ENCODE measurements around the gene HBQ1.

GRCh38 chr16:229731-230281, 49.5 kb downstream of the HBQ1 start:
- no peak for TF ChIP-seq RAD21 (IDR thresholded peaks at IDR 0.05; ENCODE audit: low read length)
- no peak for TF ChIP-seq CTCF (conservative IDR thresholded peaks at IDR 0.05; ENCODE audit: low read depth, low read length)
- TF ChIP-seq POLR2A (IDR thresholded peaks at IDR 0.05; ENCODE audit: low read depth, low read length) = no peak
- TF ChIP-seq FOS (IDR thresholded peaks at IDR 0.05; ENCODE audit: low read depth, low read length) = no peak
- no peak for TF ChIP-seq MAZ (IDR thresholded peaks at IDR 0.05; ENCODE audit: borderline replicate concordance, low read depth, low read length)
- no peak for TF ChIP-seq SMC3 (IDR thresholded peaks at IDR 0.05; ENCODE audit: low read depth, low read length)
- TF ChIP-seq ELK1 (IDR thresholded peaks at IDR 0.05; ENCODE audit: borderline replicate concordance, low read depth, low read length) = no peak
- no peak for TF ChIP-seq CEBPB (IDR thresholded peaks at IDR 0.05; ENCODE audit: low read depth, low read length)
- TF ChIP-seq USF2 (IDR thresholded peaks at IDR 0.05; ENCODE audit: low read depth, low read length) = no peak
- no peak for TF ChIP-seq RFX5 (IDR thresholded peaks at IDR 0.05; ENCODE audit: low read depth, low read length)
- TF ChIP-seq CHD1 (IDR thresholded peaks at IDR 0.05; ENCODE audit: low read depth, low read length) = no peak
- TF ChIP-seq BHLHE40 (IDR thresholded peaks at IDR 0.05; ENCODE audit: low read depth, low read length) = no peak

Data from IMR-90 (cell line).